HL-60 (cell line): ENCODE data around the gene BPHL.

Source experiments
- DNase-seq, 2 experiments: peaks; one replicate each; pipeline ENCODE4 v3.0.0-alpha.2; 2010 to 2020; ENCODE audit warnings: low read depth in 1 of 2, low spot score in 1 of 2
- H3K27ac ChIP-seq: fragments of 250-450 bp; sonication (Bioruptor Pico); replicated peaks from 2 replicates; pipeline ENCODE4 v1.5.1; 2020; ENCODE audit warnings: mild to moderate bottlenecking, moderate library complexity
- H3K27me3 ChIP-seq: fragments of 250-450 bp; sonication (Bioruptor Pico); 2 replicates; pipeline ENCODE4 v1.5.1; 2021; ENCODE audit warnings: mild to moderate bottlenecking, moderate library complexity; ENCODE audit not compliant: insufficient read depth, poor library complexity, severe bottlenecking
- H3K4me3 ChIP-seq: replicated peaks from 2 replicates; pipeline ENCODE4 v1.5.1; 2011; ENCODE audit warnings: mild to moderate bottlenecking, control low read depth, low read length; ENCODE audit not compliant: insufficient read depth
- CTCF ChIP-seq: IDR thresholded peaks from one replicate; pipeline ENCODE4 v1.5.1; 2011; ENCODE audit warnings: low read length, control low read depth, inconsistent platforms; ENCODE audit not compliant: insufficient read depth
- GABPA ChIP-seq: IDR thresholded peaks from 2 replicates; pipeline ENCODE4 v1.6.1; 2012; ENCODE audit warnings: low read depth
- POLR2AphosphoS5 ChIP-seq: IDR thresholded peaks from 2 replicates; pipeline ENCODE4 v1.6.1; 2012; ENCODE audit warnings: low read depth
- REST ChIP-seq: IDR thresholded peaks from 2 replicates; pipeline ENCODE4 v1.6.1; 2012; ENCODE audit warnings: low read depth; ENCODE audit not compliant: insufficient replicate concordance
- SPI1 ChIP-seq: IDR thresholded peaks from 2 replicates; pipeline ENCODE4 v1.6.1; 2012; ENCODE audit warnings: low read depth, mild to moderate bottlenecking, borderline replicate concordance

Gene BPHL

GRCh38 chr6:3139090-3139903 lies 20.8 kb downstream of the BPHL start:
- no peaks in the 10 kb centered on the region for H3K27me3 ChIP-seq
- H3K4me3 ChIP-seq, result no peak overlapping the region
- no peak overlapping the region for H3K27ac ChIP-seq
- peak; percentile 79 for DNase-seq
- TF ChIP-seq POLR2AphosphoS5, result no peak
- TF ChIP-seq REST, result no peak
- TF ChIP-seq SPI1, result peak; percentile 46; the same call in 1 of the 2 replicates
- TF ChIP-seq CTCF, result no peak
- no peak for TF ChIP-seq GABPA

GRCh38 chr6:3140201-3140600 lies 21.7 kb downstream of the BPHL start:
- H3K27ac ChIP-seq, result no peak overlapping the region
- TF ChIP-seq CTCF (no peak), REST (no peak), POLR2AphosphoS5 (no peak), SPI1 (no peak), GABPA (no peak)
- no peaks in the 10 kb centered on the region for H3K27me3 ChIP-seq
- H3K4me3 ChIP-seq, result no peak overlapping the region
- no peak for DNase-seq

- H3K4me3 ChIP-seq, result no peak overlapping the region
- no peak for TF ChIP-seq CTCF
- no peak for TF ChIP-seq SPI1
- no peak for TF ChIP-seq POLR2AphosphoS5
- TF ChIP-seq REST, result no peak
- TF ChIP-seq GABPA, result no peak
- H3K27me3 ChIP-seq, result no peaks in the 10 kb centered on the region
- no peak for DNase-seq
- no peak overlapping the region for H3K27ac ChIP-seq
Measured at GRCh38 chr6:3142536-3142935, 24.0 kb downstream of the BPHL start.
